Ishikawa (cell line): ENCODE measurements around the gene THAP3.

Experiments used
- CEBPB ChIP-seq: IDR thresholded peaks from 2 replicates; pipeline ENCODE4 v1.6.1; 2012
- CREB1 ChIP-seq: IDR thresholded peaks from 2 replicates; pipeline ENCODE4 v1.6.1; 2012; ENCODE audit warnings: low read depth
- EGR1 ChIP-seq: IDR thresholded peaks from 2 replicates; pipeline ENCODE4 v1.6.1; 2012
- EP300 ChIP-seq: IDR thresholded peaks from 2 replicates; pipeline ENCODE4 v1.6.1; 2012; ENCODE audit warnings: borderline replicate concordance
- MAX ChIP-seq: IDR thresholded peaks from 2 replicates; pipeline ENCODE4 v1.6.1; 2012
- NFIC ChIP-seq: IDR thresholded peaks from 2 replicates; pipeline ENCODE4 v1.6.1; 2012
- RAD21 ChIP-seq: IDR thresholded peaks from 2 replicates; pipeline ENCODE4 v1.6.1; 2012; ENCODE audit warnings: low read depth
- REST ChIP-seq: IDR thresholded peaks from 2 replicates; pipeline ENCODE4 v1.6.1; 2012; ENCODE audit warnings: low read depth, mild to moderate bottlenecking
- TCF12 ChIP-seq: IDR thresholded peaks from 2 replicates; pipeline ENCODE4 v1.6.1; 2012; ENCODE audit warnings: low read depth
- TEAD4 ChIP-seq: IDR thresholded peaks from 2 replicates; pipeline ENCODE4 v1.6.1; 2012
- USF1 ChIP-seq: IDR thresholded peaks from 2 replicates; pipeline ENCODE4 v1.6.1; 2012
- YY1 ChIP-seq: IDR thresholded peaks from 2 replicates; pipeline ENCODE4 v1.6.1; 2012; ENCODE audit warnings: low read depth
- ZBTB7A ChIP-seq: IDR thresholded peaks from 2 replicates; pipeline ENCODE4 v1.6.1; 2012; ENCODE audit warnings: low read depth

- no peak for TF ChIP-seq CREB1
- no peak for TF ChIP-seq TEAD4
- TF ChIP-seq USF1: no peak
- no peak for TF ChIP-seq MAX
- TF ChIP-seq CEBPB: no peak
- TF ChIP-seq EGR1: no peak
- no peak for TF ChIP-seq NFIC
- no peak for TF ChIP-seq REST
- no peak for TF ChIP-seq RAD21
- TF ChIP-seq TCF12: no peak
- no peak for TF ChIP-seq EP300
- TF ChIP-seq YY1: no peak
- no peak for TF ChIP-seq ZBTB7A
These were observed 39.5 kb upstream of the THAP3 start for GRCh38 chr1:6585081-6585722.
